HG03571 (cell line): ENCODE measurements around the gene CELA1.

Experiments used
- ATAC-seq: cut with Tn5 transposase; IDR thresholded peaks from one replicate; pipeline ENCODE4 v1.9.1; 2021; ENCODE audit not compliant: unreplicated experiment

CELA1 gene

DNA sequence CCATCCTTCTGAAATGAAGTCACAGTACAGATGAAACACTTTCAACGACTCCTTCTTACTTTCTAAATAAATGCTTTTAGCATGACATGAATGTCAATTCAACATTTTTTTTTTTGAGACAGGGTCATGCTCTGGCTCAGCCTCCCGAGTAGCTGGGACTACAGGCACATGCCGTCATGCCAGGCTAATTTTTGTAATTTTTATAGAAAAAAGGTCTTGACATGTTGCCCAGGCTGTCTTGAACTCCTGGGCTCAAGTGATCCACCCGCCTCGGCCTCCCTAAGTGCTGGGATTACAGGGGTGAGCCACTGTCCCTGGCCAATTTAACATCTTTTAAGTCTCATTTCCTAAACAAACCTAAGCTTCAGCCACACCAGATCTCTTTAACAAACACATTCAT is 28.4 kb upstream of the CELA1 start:
- no peak for ATAC-seq

- ATAC-seq, result no peak
These were observed 27.9 kb upstream of the CELA1 start for GRCh38 chr12:51374361-51374760.

- ATAC-seq, result no peak
These were observed 26.7 kb upstream of the CELA1 start for GRCh38 chr12:51373187-51373586.

- ATAC-seq, result no peak
These were observed 25.5 kb upstream of the CELA1 start for GRCh38 chr12:51372021-51372420.

GRCh38 chr12:51371295-51371953 is 24.9 kb upstream of the CELA1 start:
- ATAC-seq, result no peak

GRCh38 chr12:51370667-51371066 is 24.2 kb upstream of the CELA1 start:
- no peak for ATAC-seq

GRCh38 chr12:51369581-51369980 is 23.1 kb upstream of the CELA1 start:
- no peak for ATAC-seq

GRCh38 chr12:51368640-51369517 is 22.4 kb upstream of the CELA1 start:
- peak; percentile 97 for ATAC-seq

GRCh38 chr12:51365276-51365675 is 18.8 kb upstream of the CELA1 start:
- no peak for ATAC-seq

GRCh38 chr12:51364001-51364400 is 17.5 kb upstream of the CELA1 start:
- no peak for ATAC-seq

DNA sequence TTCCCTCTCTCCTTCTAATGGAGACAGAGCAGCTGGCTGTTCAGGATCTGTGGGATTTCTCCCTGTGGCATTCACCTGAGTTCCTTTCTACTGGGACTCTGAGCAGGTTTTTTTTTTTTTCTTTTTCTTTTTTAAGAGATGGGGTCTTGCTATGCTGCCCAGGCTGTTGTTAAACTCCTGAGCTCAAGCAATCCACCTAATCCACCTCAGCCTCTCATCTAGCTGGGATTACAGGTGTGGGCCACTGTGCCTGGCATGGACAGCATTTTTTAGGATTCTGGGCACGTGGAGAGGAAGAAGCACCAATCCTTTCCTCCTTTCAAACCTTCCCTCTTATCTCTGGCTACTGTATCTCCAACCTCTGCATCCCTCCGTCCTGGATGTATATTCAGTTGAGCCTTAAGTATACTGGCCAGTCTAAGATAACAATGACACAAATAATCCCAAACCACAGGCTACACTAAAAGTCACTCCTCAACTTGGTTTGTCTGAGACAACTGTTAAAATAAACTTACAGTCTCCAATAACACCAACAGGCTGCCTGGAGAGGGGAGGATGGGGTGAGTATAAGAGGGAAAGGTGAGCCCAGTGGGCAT is 16.4 kb upstream of the CELA1 start:
- ATAC-seq, result no peak

GRCh38 chr12:51362307-51362706 is 15.8 kb upstream of the CELA1 start:
- ATAC-seq, result no peak

- ATAC-seq, result no peak
These were observed 14.9 kb upstream of the CELA1 start for GRCh38 chr12:51361161-51362016.

DNA sequence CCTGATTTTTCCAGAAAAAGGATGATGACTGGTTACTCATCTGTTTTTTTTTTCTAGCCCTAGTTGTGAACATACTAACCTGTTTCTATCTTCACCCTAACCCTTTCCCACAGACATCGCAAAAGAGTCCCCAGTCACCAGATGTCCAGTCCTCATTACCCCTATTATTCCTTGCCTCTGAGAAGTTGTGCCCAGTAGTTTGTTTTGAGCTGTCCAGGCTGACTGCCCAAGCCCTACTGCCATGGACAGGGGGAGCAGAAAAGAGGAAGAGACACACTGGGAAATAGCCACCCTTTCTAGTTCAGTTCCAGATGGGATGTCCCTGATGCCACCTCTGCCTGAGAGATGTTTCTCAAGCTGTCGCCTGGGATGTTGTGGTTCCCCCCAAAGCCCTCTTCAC is 13.8 kb upstream of the CELA1 start:
- no peak for ATAC-seq

DNA sequence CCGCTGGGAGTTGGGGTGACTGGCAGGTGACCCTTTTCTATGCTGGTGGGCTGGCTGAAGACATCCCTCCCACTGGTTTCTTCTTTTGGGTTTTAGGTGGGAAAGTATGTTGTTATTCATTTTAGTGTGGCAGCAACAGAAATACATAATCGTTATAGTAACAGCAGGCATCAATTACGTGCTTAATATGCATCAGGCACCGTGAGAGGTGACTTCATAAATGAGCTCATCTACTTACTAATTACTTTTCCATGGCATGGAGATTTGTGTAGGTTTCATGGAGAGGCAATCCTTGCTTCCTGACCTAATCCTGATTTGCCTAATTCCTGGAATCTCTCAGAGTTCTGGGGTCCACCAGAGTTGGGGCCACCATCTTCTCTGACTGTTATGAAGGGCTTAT is 13.4 kb upstream of the CELA1 start:
- no peak for ATAC-seq

DNA sequence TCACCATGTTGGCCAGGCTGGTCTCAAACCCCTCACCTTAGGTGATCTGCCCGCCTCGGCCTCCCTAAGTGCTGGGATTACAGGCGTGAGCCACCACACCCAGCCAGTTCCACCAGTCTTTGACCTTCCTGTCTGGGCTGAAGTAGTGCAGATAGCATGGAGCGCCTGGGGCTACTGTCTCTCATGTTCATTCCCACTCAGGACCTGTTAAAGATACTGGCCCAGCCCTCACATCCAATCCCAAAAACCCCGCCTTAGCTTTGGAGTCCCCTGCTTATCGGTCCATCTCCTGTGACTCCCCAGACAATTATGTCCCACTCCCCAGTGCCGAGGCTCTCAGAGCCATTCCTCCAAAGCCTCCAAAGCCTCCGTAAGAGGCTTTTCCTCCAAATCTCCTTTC is 12.0 kb upstream of the CELA1 start:
- ATAC-seq, result no peak

DNA sequence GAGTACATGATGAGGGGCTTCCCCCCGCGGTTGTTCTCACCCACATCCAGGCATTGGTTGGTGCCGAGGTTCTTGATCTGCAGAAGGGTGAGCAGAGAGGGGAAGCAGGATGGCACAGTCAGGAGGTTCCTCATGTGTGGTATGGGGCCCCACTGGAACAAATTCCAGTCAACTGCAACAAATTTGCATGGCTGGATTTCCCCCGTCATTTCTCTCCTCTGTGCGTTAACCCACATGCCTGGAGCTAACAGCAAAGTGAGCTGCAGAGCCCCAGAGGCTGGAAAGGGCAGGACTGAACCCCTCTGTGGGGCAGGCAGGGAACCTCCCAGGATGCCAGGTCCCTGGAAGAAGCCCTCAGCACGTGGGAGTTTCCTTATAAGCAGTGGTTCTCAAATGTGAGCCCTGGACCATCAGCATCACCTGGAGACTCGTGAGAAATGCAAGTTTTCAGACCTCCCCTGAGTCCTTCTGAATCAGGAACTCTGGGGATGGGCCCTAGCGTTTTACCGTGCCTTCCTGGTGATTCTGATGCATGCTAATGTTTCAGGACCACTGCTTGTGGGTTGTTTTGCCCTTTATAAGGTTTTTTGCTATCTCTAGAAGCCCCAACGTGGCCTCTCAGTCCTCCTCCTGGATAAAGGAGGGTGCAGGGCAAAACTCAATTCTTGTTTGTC is 11.0 kb upstream of the CELA1 start:
- no peak for ATAC-seq

GRCh38 chr12:51351913-51352532 is 5.5 kb upstream of the CELA1 start:
- ATAC-seq, result no peak

DNA sequence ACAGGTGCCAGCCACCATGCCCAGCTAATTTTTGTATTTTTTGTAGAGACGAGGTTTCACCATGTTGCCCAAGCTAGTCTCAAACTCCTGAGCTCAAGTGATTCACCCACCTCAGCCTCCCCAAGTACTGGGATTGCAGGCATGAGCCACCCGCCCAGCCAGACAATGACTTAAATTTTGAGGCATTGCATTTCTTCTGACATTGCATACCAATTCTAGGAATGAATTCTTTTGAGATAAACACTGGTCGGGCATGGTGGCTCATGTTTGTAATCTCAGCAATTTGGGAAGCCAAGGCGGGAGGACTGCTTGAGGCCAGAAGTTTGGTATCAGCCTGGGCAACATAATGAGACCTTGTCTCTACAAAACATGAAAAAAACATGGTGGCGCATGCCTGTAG is 2.5 kb upstream of the CELA1 start:
- ATAC-seq, result no peak

DNA sequence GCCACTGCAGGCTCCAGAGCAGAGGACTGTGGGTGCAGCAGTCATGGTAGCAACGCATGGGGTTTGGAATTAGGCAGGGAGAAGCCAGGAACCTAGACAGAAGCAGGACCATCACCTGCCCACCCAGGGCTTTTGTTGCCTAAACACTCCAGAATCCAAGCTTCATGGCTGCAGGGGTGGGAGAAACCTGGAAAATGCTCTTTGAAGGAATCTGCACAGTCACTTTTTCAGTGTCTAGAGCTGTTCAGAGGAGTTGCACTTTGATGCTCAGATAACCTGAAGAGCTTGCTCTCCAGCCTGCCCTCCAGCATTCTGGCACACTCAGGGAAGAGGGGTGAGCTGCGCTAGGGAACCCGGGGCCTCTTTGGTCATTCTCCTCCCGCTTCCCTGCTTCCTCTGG is 1.6 kb upstream of the CELA1 start:
- no peak for ATAC-seq
